GM23338 (cell line): ENCODE data around the gene MBD1. TPM values are rescaled to one million over a fixed set of nuclear protein-coding genes. Genes with fewer than 3 reads are reported as not detected.

Experiments
- ATAC-seq: fragments of 200-7000 bp; cut with Tn5 transposase; 3 replicates; pipeline ENCODE4 v1.9.1; 2020
- DNase-seq: peaks from one replicate; pipeline ENCODE4 v3.0.0-alpha.2; 2015; ENCODE audit warnings: low spot score
- H2AFZ ChIP-seq: fragments of 200-600 bp; sonication (generic); 2 replicates; pipeline ENCODE4 v1.8.0; 2016; ENCODE audit warnings: antibody characterized with exemption, mild to moderate bottlenecking, moderate library complexity
- H3F3A ChIP-seq: fragments of 200-600 bp; sonication (generic); replicated peaks from 2 replicates; pipeline ENCODE4 v1.8.0; 2017; ENCODE audit warnings: antibody characterized with exemption, mixed run types, low read depth
- H3K27ac ChIP-seq: fragments of 200-600 bp; sonication (generic); 2 replicates; pipeline ENCODE4 v1.6.1; 2016; ENCODE audit warnings: low read depth
- H3K27me3 ChIP-seq: fragments of 200-600 bp; sonication (generic); 2 replicates; pipeline ENCODE4 v1.8.0; 2016; ENCODE audit warnings: mild to moderate bottlenecking, mixed run types, moderate library complexity; ENCODE audit not compliant: insufficient read depth
- H3K36me3 ChIP-seq: fragments of 200-600 bp; sonication (generic); 2 replicates; pipeline ENCODE4 v1.8.0; 2016; ENCODE audit warnings: mild to moderate bottlenecking; ENCODE audit not compliant: insufficient read depth
- H3K4me1 ChIP-seq: fragments of 200-600 bp; sonication (generic); 2 replicates; pipeline ENCODE4 v1.8.0; 2016; ENCODE audit warnings: mild to moderate bottlenecking, moderate library complexity; ENCODE audit not compliant: insufficient read depth
- H3K4me2 ChIP-seq: fragments of 200-600 bp; sonication (generic); 2 replicates; pipeline ENCODE4 v1.7.1; 2017; ENCODE audit warnings: mixed run types
- H3K4me3 ChIP-seq: fragments of 200-600 bp; sonication (generic); 2 replicates; pipeline ENCODE4 v1.6.1; 2016; ENCODE audit warnings: mixed run types
- H3K79me2 ChIP-seq: fragments of 200-600 bp; sonication (generic); replicated peaks from 2 replicates; pipeline ENCODE4 v1.8.0; 2017; ENCODE audit warnings: mild to moderate bottlenecking; ENCODE audit not compliant: insufficient read depth
- H3K9me2 ChIP-seq: fragments of 200-600 bp; sonication (generic); 2 replicates; pipeline ENCODE4 v1.8.0; 2017; ENCODE audit not compliant: insufficient read depth
- H4K20me1 ChIP-seq: fragments of 200-600 bp; sonication (generic); replicated peaks from 2 replicates; pipeline ENCODE4 v1.8.0; 2017; ENCODE audit warnings: mild to moderate bottlenecking; ENCODE audit not compliant: insufficient read depth
- H3K27ac Mint-ChIP-seq: 2 replicates; pipeline ENCODE4 v1.8.0; 2020; ENCODE audit warnings: inconsistent platforms, mild to moderate bottlenecking, moderate library complexity, mixed read lengths
- H3K27me3 Mint-ChIP-seq: 3 replicates; pipeline ENCODE4 v1.8.0; 2022; ENCODE audit warnings: low read depth, mild to moderate bottlenecking, moderate library complexity, mixed read lengths, inconsistent platforms; ENCODE audit not compliant: insufficient read depth, poor library complexity
- H3K36me3 Mint-ChIP-seq: 3 replicates; pipeline ENCODE4 v1.8.0; 2021; ENCODE audit warnings: low read depth, mild to moderate bottlenecking, inconsistent platforms, moderate library complexity, mixed read lengths
- H3K4me1 Mint-ChIP-seq: 3 replicates; pipeline ENCODE4 v1.8.0; 2020; ENCODE audit warnings: mild to moderate bottlenecking, inconsistent platforms, mixed read lengths
- H3K4me3 Mint-ChIP-seq: 3 replicates; pipeline ENCODE4 v1.8.0; 2021; ENCODE audit warnings: moderate library complexity, mild to moderate bottlenecking, inconsistent platforms, mixed read lengths
- H3K9me3 Mint-ChIP-seq: 3 replicates; pipeline ENCODE4 v1.8.0; 2020; ENCODE audit warnings: moderate library complexity, mild to moderate bottlenecking, inconsistent platforms, mixed read lengths
- CREB1 ChIP-seq: fragments of 250-450 bp; sonication (Bioruptor Pico); IDR thresholded peaks from 2 replicates; pipeline ENCODE4 v1.5.0; 2020; ENCODE audit warnings: low read depth, mild to moderate bottlenecking, moderate library complexity
- CTCF ChIP-seq, 2 experiments: fragments of 200-600 bp in 1 of 2; sonication (generic) in 1 of 2; conservative IDR thresholded peaks; 2 replicates each; pipeline versions ENCODE4 v1.5.1 to v1.6.1; 2016 to 2017; ENCODE audit warnings: antibody characterized with exemption in 2 of 2, low read depth in 2 of 2, mild to moderate bottlenecking in 2 of 2, moderate library complexity in 1 of 2
- ETS1 ChIP-seq: IDR thresholded peaks from 2 replicates; pipeline ENCODE4 v1.6.1; 2016; ENCODE audit warnings: antibody characterized with exemption
- EZH2phosphoT487 ChIP-seq: fragments of 200-600 bp; sonication (generic); IDR thresholded peaks from one replicate; pipeline ENCODE4 v1.8.1; 2018; ENCODE audit warnings: antibody characterized with exemption; ENCODE audit not compliant: unreplicated experiment
- JUNB ChIP-seq: IDR thresholded peaks from one replicate; pipeline ENCODE4 v1.6.1; 2016; ENCODE audit warnings: antibody characterized with exemption; ENCODE audit not compliant: unreplicated experiment
- NANOG ChIP-seq: IDR thresholded peaks from 2 replicates; pipeline ENCODE4 v1.6.1; 2016; ENCODE audit warnings: antibody characterized with exemption, borderline replicate concordance
- POLR2AphosphoS5 ChIP-seq: IDR thresholded peaks from 2 replicates; pipeline ENCODE4 v1.6.1; 2016; ENCODE audit warnings: antibody characterized with exemption, low read depth
- REST ChIP-seq: IDR thresholded peaks from one replicate; pipeline ENCODE4 v1.6.1; 2018; ENCODE audit warnings: antibody characterized with exemption; ENCODE audit not compliant: unreplicated experiment
- STAT1 ChIP-seq: IDR thresholded peaks from one replicate; pipeline ENCODE4 v1.6.1; 2016; ENCODE audit warnings: antibody characterized with exemption; ENCODE audit not compliant: unreplicated experiment
- ZNF114 ChIP-seq: fragments of 250-450 bp; sonication (Bioruptor Pico); IDR thresholded peaks from 2 replicates; pipeline ENCODE4 v1.5.0; 2020; ENCODE audit warnings: mild to moderate bottlenecking, moderate library complexity
- ZNF331 ChIP-seq: fragments of 250-450 bp; sonication (Bioruptor Pico); IDR thresholded peaks from 2 replicates; pipeline ENCODE4 v1.5.0; 2020; ENCODE audit warnings: low read depth, mild to moderate bottlenecking, moderate library complexity
- ZNF462 ChIP-seq: fragments of 250-450 bp; sonication (Bioruptor Pico); IDR thresholded peaks from 2 replicates; pipeline ENCODE4 v1.5.0; 2020; ENCODE audit warnings: mild to moderate bottlenecking, moderate library complexity
- polyA plus RNA-seq: library from polyadenylated mRNA; unstranded; fragments of >200 nt; fragmentation: Nextera tagmentation; extraction: Ambion mirVana; gene quantifications from 2 replicates; pipeline ENCODE4 v1.2.1, GENCODE V29; 2016
- total RNA-seq: library from RNA; depleted of rRNA; stranded (reverse); fragments of >200 nt; shearing (Covaris generic); gene quantifications from 2 replicates; pipeline ENCODE4 v1.2.3, GENCODE V29; 2014

The MBD1 gene
- total and polyA plus RNA-seq, 2 experiments from 2014 or later, result 17.0 to 43.5 TPM

- no peaks in the 10 kb centered on the region for H3K9me3 Mint-ChIP-seq
- peaks cover 14% of the 10 kb centered on the region for H3K27me3 Mint-ChIP-seq
- H3K4me3 Mint-ChIP-seq, result peak overlapping the region; percentile 91
- Histone ChIP-seq H3K4me3 (peak overlapping the region; percentile 96), H3K79me2 (peaks cover 30% of the 10 kb centered on the region), H3K4me1 (peaks cover 6% of the 10 kb centered on the region; the same call in 1 of the 2 replicates), H4K20me1 (no peaks in the 10 kb centered on the region; the same call in 1 of the 2 replicates), H3K27ac (peak overlapping the region; percentile 26; the same call in 1 of the 2 replicates), H3K27me3 (no peaks in the 10 kb centered on the region), H3K36me3 (peaks cover 2% of the 10 kb centered on the region; the same call in 1 of the 2 replicates), H3K4me2 (peak overlapping the region; percentile 96), H2AFZ (peak overlapping the region; percentile 95), H3F3A (no peaks in the 10 kb centered on the region; the same call in 1 of the 2 replicates), H3K9me2 (no peaks in the 10 kb centered on the region)
- H3K27ac Mint-ChIP-seq, result no peak overlapping the region
- no peak for TF ChIP-seq JUNB
- TF ChIP-seq STAT1, result no peak
- TF ChIP-seq CTCF (conservative IDR thresholded peaks at IDR 0.05; ENCODE audit: low read depth in 2 of 2), result no peak
- no peak for TF ChIP-seq REST
- no peak for TF ChIP-seq ETS1
- TF ChIP-seq CREB1, result no peak
- TF ChIP-seq ZNF331 (CRISPR knock-in tag), result no peak
- TF ChIP-seq ZNF462 (CRISPR knock-in tag), result no peak
- no peak for TF ChIP-seq ZNF114 (CRISPR knock-in tag)
- no peak for TF ChIP-seq POLR2AphosphoS5
- TF ChIP-seq EZH2phosphoT487, result no peak
- TF ChIP-seq NANOG, result no peak
- ATAC-seq, result peak; percentile 5
- no peak for DNase-seq
- H3K36me3 Mint-ChIP-seq, result peaks cover 44% of the 10 kb centered on the region
- peaks cover 20% of the 10 kb centered on the region for H3K4me1 Mint-ChIP-seq
These were observed 723 bp upstream of the MBD1 start for GRCh38 chr18:50281972-50282520.
